Right cardiac atrium (tissue), 5 donors: ENCODE data around the gene MEIS2. TPM values are rescaled to one million over a fixed set of nuclear protein-coding genes. Genes with fewer than 3 reads are reported as not detected.
A peak's percentile ranks its signal among the peaks of the same experiment; 100 is the strongest.

Source experiments
- ATAC-seq, 2 donors: fragments of 200-7000 bp; cut with Tn5 transposase; one replicate each; pipeline versions ENCODE4 v1.8.0 to v1.9.1; 2020; ENCODE audit warnings: moderate library complexity in 2 of 2, mild to moderate bottlenecking in 1 of 2
- DNase-seq, 3 donors: peaks; one replicate each; pipeline ENCODE4 v3.0.0-alpha.2; 2020
- H3K27ac ChIP-seq: one replicate; pipeline ENCODE4 v1.5.1; 2013; ENCODE audit warnings: mild to moderate bottlenecking, low read length, control low read depth, moderate library complexity
- H3K27me3 ChIP-seq: one replicate; pipeline ENCODE4 v1.6.1; 2013; ENCODE audit not compliant: control insufficient read depth, insufficient read depth
- H3K4me1 ChIP-seq: one replicate; pipeline ENCODE4 v1.6.1; 2013; ENCODE audit warnings: low read length; ENCODE audit not compliant: control insufficient read depth, insufficient read depth
- H3K4me3 ChIP-seq: one replicate; pipeline ENCODE4 v1.5.1; 2013; ENCODE audit warnings: low read length, control low read depth
- H3K9me3 ChIP-seq: one replicate; pipeline ENCODE4 v1.6.1; 2013; ENCODE audit warnings: low read length; ENCODE audit not compliant: control insufficient read depth
- WGBS: extraction: QIAGEN DNeasy Blood & Tissue Kit; methylation state at CpG from one replicate; pipeline ENCODE4 v1.1.7; 2013; 5-methylcytosine and 5-hydroxymethylcytosine counted together
- intact Hi-C, 4 donors: fragments of 100-400 bp; cut with DNase I; formaldehyde crosslinking; loops; one replicate each; pipeline versions ENCODE4 v1.11.0 to v1.14.0; 2022 to 2023
- polyA plus RNA-seq: library from polyadenylated mRNA; stranded (reverse); fragments of 200-250 nt; gene quantifications from one replicate; pipeline ENCODE4 v1.2.3, GENCODE V29; 2013
- total RNA-seq, 4 donors: library from RNA; stranded (reverse); fragmentation: NEBNext Ultra II Directional; extraction: Animal tissue kit (Norgen Biotek cat#: 25700); gene quantifications; one replicate each; pipeline ENCODE4 v1.2.1, GENCODE V29; 2021
- donor health status: healthy with polysubstance abuse.
- donor health status: DM: no; HTN: yes; CAD: no.
- donor health status: DM: no; HTN: no; CAD: no.
- donor health status: DM: no; HTN: yes; CAD: no; lungs with severe emphysema.
- donor health status: DM: yes; HTN: yes; CAD: no.

Gene MEIS2
- total and polyA plus RNA-seq, 5 donors = 14.8 to 33.4 (median 29.6) TPM

GRCh38 chr15:37076543-37076942, 23.8 kb downstream of the MEIS2 start:
- no peaks in the 10 kb centered on the region for H3K4me1 ChIP-seq
- H3K27ac ChIP-seq = no peak overlapping the region
- intact Hi-C loops = no loop called here
- H3K27me3 ChIP-seq = no peaks in the 10 kb centered on the region
- no peak for ATAC-seq
- no peak overlapping the region for H3K4me3 ChIP-seq
- no peak for DNase-seq
- H3K9me3 ChIP-seq = no peaks in the 10 kb centered on the region

- H3K4me1 ChIP-seq = no peaks in the 10 kb centered on the region
- no peak overlapping the region for H3K27ac ChIP-seq
- WGBS = 90% methylated on average over 4 of the region's 4 CpGs
- DNase-seq = no peak
- H3K9me3 ChIP-seq = no peaks in the 10 kb centered on the region
- H3K27me3 ChIP-seq = no peaks in the 10 kb centered on the region
- no peak for ATAC-seq
- intact Hi-C loops = no loop called here
- H3K4me3 ChIP-seq = no peak overlapping the region
These were observed 24.6 kb downstream of the MEIS2 start for GRCh38 chr15:37075777-37076176.

DNA sequence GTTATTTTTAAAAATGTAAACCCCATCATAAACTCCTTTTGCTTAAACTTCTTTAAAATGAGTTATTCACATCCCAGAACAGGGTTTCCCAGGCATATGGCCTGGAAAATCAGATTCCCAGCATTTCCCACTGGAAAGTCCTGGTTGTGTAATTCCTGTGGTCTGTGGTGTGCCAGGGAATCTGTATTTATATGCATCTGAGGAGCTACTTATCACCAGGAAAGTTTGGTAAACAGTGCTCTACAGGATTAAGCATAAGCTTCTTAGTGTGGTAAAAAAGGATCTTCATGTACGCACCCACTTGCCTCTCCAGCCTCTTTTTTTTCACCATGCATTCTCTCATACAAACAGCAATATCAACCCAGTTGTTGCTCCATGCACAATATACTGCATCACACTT, 28.2 kb downstream of the MEIS2 start:
- Histone ChIP-seq H3K4me1 (no peaks in the 10 kb centered on the region), H3K27ac (no peak overlapping the region), H3K4me3 (no peak overlapping the region), H3K27me3 (no peaks in the 10 kb centered on the region), H3K9me3 (no peaks in the 10 kb centered on the region)
- 100% methylated on average over 1 of the region's 1 CpG for WGBS
- intact Hi-C loops = no loop called here
- DNase-seq (no peak), ATAC-seq (no peak)

DNA sequence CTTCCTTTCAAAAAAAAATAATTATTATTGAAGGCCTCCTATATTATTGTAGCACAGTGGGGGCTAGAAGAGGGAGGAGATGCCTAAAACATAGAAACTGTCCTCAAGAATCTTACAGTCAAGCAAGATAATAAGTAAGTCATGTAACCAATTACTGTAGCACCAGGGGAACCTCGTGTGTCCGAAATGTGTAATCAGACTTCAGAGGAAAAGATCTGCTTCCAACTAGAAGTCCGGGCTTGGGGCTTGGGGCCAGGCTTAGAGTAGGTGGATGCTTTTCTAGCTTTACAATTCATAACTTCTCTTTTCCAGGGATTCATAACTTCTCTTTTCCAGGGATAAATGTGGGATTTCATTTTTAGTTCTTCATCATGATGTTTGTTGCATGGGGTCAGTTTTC, 29.2 kb downstream of the MEIS2 start:
- 50% methylated on average over 3 of the region's 3 CpGs for WGBS
- Histone ChIP-seq H3K27me3 (no peaks in the 10 kb centered on the region), H3K27ac (no peak overlapping the region), H3K4me3 (no peak overlapping the region), H3K9me3 (no peaks in the 10 kb centered on the region), H3K4me1 (no peaks in the 10 kb centered on the region)
- no peak for ATAC-seq
- intact Hi-C loops = no loop called here
- DNase-seq = peak in 1 of 3 donors; percentile 54

DNA sequence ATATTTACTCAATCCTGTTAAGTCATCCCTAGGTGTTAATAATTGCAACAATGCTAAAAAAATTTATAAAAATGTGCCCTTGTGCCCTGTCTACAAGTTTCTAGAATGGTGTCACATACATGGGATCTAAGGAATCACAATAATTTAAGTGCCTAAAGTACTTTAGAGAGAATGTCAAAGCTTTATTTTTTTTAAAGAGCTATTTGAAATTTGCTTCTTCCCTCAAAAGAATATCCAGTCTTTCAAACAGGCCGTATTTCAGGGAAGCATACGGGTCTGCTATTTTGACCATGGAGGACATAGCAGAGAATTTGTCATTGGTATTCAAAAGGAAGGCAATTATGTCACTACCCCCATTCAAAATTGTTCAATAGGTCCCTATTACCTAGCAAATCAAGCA, 29.7 kb downstream of the MEIS2 start:
- intact Hi-C loops = no loop called here
- ATAC-seq (no peak), DNase-seq (no peak)
- H3K4me1 ChIP-seq = no peaks in the 10 kb centered on the region
- H3K27ac ChIP-seq = no peak overlapping the region
- no peak overlapping the region for H3K4me3 ChIP-seq
- 82% methylated on average over 2 of the region's 2 CpGs for WGBS
- no peaks in the 10 kb centered on the region for H3K9me3 ChIP-seq
- no peaks in the 10 kb centered on the region for H3K27me3 ChIP-seq

DNA sequence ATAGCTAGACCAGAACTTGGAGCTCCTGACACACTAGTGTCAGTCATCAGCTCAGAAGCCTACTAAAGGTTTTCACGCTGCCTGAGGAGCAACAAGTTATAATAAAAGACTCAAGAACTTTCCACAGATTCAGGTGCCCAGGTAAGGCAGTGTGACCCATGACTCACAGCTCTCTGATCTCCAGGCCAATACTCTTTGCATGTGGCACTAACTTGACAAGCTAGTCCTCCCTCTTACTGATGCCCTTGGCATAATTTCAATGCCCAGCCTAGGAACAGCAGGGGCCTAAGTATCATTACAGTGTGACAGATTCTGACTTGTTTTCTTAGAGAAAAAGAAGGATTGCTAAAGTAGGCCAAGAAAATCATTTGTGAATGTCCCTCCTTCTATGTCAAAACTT, 38.4 kb downstream of the MEIS2 start:
- no peak overlapping the region for H3K4me3 ChIP-seq
- H3K9me3 ChIP-seq = no peaks in the 10 kb centered on the region
- H3K4me1 ChIP-seq = peaks cover 7% of the 10 kb centered on the region
- no peaks in the 10 kb centered on the region for H3K27me3 ChIP-seq
- WGBS = 97% methylated on average over 1 of the region's 1 CpG
- DNase-seq = peak in 1 of 3 donors; percentile 6
- ATAC-seq = no peak
- intact Hi-C loops = no loop called here
- H3K27ac ChIP-seq = no peak overlapping the region

DNA sequence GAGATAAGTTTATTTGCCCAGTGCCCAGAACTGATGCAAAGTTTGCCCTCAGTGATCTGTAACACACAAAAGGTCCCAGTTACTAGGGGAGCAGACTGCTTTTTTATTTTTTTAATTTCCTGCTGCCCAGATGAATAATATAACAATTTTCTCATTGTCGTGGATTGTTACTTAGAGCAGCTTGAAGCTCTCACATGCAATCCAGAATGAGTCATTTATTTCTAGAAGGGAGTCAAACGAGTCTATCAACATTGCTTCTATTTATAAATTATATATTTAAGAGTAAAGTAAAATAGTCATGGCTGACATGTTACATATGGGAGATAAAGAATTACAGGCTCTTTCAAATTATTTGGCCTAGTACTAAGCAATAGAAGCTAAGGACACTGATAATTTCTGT, 41.3 kb downstream of the MEIS2 start:
- ATAC-seq = peak; percentile 30 to 62
- 8% methylated on average over 2 of the region's 2 CpGs for WGBS

GRCh38 chr15:37058316-37058985, 41.9 kb downstream of the MEIS2 start:
- WGBS = 42% methylated on average over 6 of the region's 6 CpGs
- peaks cover 13% of the 10 kb centered on the region for H3K4me1 ChIP-seq
- intact Hi-C loops = no loop called here
- no peaks in the 10 kb centered on the region for H3K27me3 ChIP-seq
- H3K9me3 ChIP-seq = no peaks in the 10 kb centered on the region
- ATAC-seq = peak; percentile 44 to 58
- DNase-seq = no peak
- H3K27ac ChIP-seq = peak overlapping the region; percentile 56
- H3K4me3 ChIP-seq = no peak overlapping the region

More for the DNA sequence above, 41.3 kb downstream of the MEIS2 start:
- no peak for DNase-seq
- Histone ChIP-seq H3K27ac (no peak overlapping the region), H3K4me3 (no peak overlapping the region), H3K9me3 (no peaks in the 10 kb centered on the region), H3K4me1 (peaks cover 13% of the 10 kb centered on the region), H3K27me3 (no peaks in the 10 kb centered on the region)
- intact Hi-C loops = no loop called here

- ATAC-seq (no peak), DNase-seq (no peak)
- peaks cover 13% of the 10 kb centered on the region for H3K4me1 ChIP-seq
- H3K27me3 ChIP-seq = no peaks in the 10 kb centered on the region
- intact Hi-C loops = no loop called here
- H3K27ac ChIP-seq = peak overlapping the region; percentile 70
- no peaks in the 10 kb centered on the region for H3K9me3 ChIP-seq
- 79% methylated on average over 9 of the region's 9 CpGs for WGBS
- H3K4me3 ChIP-seq = no peak overlapping the region
These were observed 42.5 kb downstream of the MEIS2 start for GRCh38 chr15:37057831-37058230.

DNA sequence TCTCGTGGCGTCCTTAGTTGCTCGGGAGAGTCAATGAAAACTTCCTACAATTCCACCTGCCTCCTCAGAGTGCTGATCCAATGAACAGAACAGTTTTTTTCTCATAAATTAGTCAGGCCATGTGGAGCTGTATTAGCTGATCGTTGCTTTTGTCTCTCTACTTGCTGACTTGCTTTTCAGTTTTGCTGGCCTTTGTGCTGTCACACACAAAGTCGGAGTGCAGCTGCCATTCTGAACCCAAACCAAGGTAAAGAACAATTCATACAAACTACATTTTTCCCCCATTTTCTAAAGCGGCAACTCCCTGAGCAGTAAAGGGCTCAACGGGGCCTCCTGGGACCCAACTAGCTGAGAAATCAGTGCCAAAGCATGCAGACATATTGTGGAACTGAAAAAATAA, 43.1 kb downstream of the MEIS2 start:
- peaks cover 13% of the 10 kb centered on the region for H3K4me1 ChIP-seq
- peak in 1 of 3 donors; percentile 51 for DNase-seq
- intact Hi-C loops = no loop called here
- H3K4me3 ChIP-seq = no peak overlapping the region
- ATAC-seq = no peak
- no peaks in the 10 kb centered on the region for H3K27me3 ChIP-seq
- peak overlapping the region; percentile 62 for H3K27ac ChIP-seq
- 74% methylated on average over 7 of the region's 7 CpGs for WGBS
- no peaks in the 10 kb centered on the region for H3K9me3 ChIP-seq

- H3K4me3 ChIP-seq = no peak overlapping the region
- H3K27me3 ChIP-seq = no peaks in the 10 kb centered on the region
- peaks cover 13% of the 10 kb centered on the region for H3K4me1 ChIP-seq
- ATAC-seq (peak; percentile 78 to 87), DNase-seq (peak; percentile 74 to 90 (median 77))
- H3K9me3 ChIP-seq = no peaks in the 10 kb centered on the region
- peak overlapping the region; percentile 51 for H3K27ac ChIP-seq
- intact Hi-C loops = no loop called here
- 55% methylated on average over 21 of the region's 21 CpGs for WGBS
These were observed 43.9 kb downstream of the MEIS2 start for GRCh38 chr15:37056177-37057121.
